K562 (cell line): Measurements from ENCODE around the gene HAX1. TPM values are rescaled to one million over a fixed set of nuclear protein-coding genes. Genes with fewer than 3 reads are reported as not detected.

Experiments
- CBFA2T3 ChIP-seq: fragments of 450-650 bp; IDR thresholded peaks from 2 replicates; pipeline ENCODE4 v1.6.1; 2017
- CBX3 ChIP-seq, 2 experiments: IDR thresholded peaks; 1 replicate in 1 of 2; 2 replicates in 1 of 2; pipeline ENCODE4 v1.6.1; 2012; ENCODE audit warnings: inconsistent platforms in 2 of 2, low read length in 2 of 2, borderline replicate concordance in 1 of 2, control low read depth in 1 of 2
- DDX20 ChIP-seq: fragments of 450-650 bp; IDR thresholded peaks from 2 replicates; pipeline ENCODE4 v1.6.1; 2016; ENCODE audit warnings: missing genetic modification characterization, low read depth, mild to moderate bottlenecking, missing compliant biosample characterization, moderate library complexity
- ILK ChIP-seq: fragments of 450-650 bp; IDR thresholded peaks from 2 replicates; pipeline ENCODE4 v1.6.1; 2016; ENCODE audit warnings: missing genetic modification characterization, low read depth, mild to moderate bottlenecking, missing compliant biosample characterization, moderate library complexity, borderline replicate concordance
- MTA2 ChIP-seq: fragments of 450-650 bp; IDR thresholded peaks from 2 replicates; pipeline ENCODE4 v1.6.1; 2016; ENCODE audit warnings: low read depth
- POLR2A ChIP-seq: fragments of 450-650 bp; conservative IDR thresholded peaks from 2 replicates; pipeline ENCODE4 v1.6.1; 2016
- RBM17 ChIP-seq: fragments of 200-400 bp; formaldehyde crosslinking; IDR thresholded peaks from 2 replicates; pipeline ENCODE4 v1.6.1; 2017; ENCODE audit warnings: low read depth, mild to moderate bottlenecking, low read length, borderline replicate concordance
- RBM39 ChIP-seq: fragments of 200-400 bp; formaldehyde crosslinking; optimal IDR thresholded peaks from 2 replicates; pipeline ENCODE3; 2018; ENCODE audit warnings: low read depth, low read length
- SMAD3 ChIP-seq: fragments of 450-650 bp; formaldehyde crosslinking; conservative IDR thresholded peaks from 2 replicates; pipeline ENCODE4 v1.4.0; 2020; ENCODE audit warnings: mild to moderate bottlenecking
- ZFPM2 ChIP-seq: fragments of 250-450 bp; sonication (Bioruptor Pico); IDR thresholded peaks from 2 replicates; pipeline ENCODE4 v1.5.1; 2022; ENCODE audit warnings: mild to moderate bottlenecking
- ZNF212 ChIP-seq: fragments of 450-650 bp; formaldehyde crosslinking; IDR thresholded peaks from 2 replicates; pipeline ENCODE4 v1.4.0; 2020; ENCODE audit warnings: mild to moderate bottlenecking
- ZNF311 ChIP-seq: fragments of 250-450 bp; sonication (Bioruptor Pico); IDR thresholded peaks from 2 replicates; pipeline ENCODE4 v1.4.0; 2020; ENCODE audit warnings: mild to moderate bottlenecking, moderate library complexity
- ZNF324 ChIP-seq: fragments of 250-450 bp; sonication (Bioruptor Pico); IDR thresholded peaks from 2 replicates; pipeline ENCODE4 v1.4.0; 2020; ENCODE audit warnings: mild to moderate bottlenecking
- ZNF695 ChIP-seq: fragments of 450-650 bp; formaldehyde crosslinking; IDR thresholded peaks from 2 replicates; pipeline ENCODE4 v1.4.0; 2020; ENCODE audit warnings: mild to moderate bottlenecking, moderate library complexity
- ZZZ3 ChIP-seq: fragments of 450-650 bp; IDR thresholded peaks from 2 replicates; pipeline ENCODE4 v1.6.1; 2016; ENCODE audit warnings: antibody characterized with exemption, mild to moderate bottlenecking, moderate library complexity
- polyA plus RNA-seq, 8 experiments: library from polyadenylated mRNA; depleted of rRNA in 4 of 8; stranded (reverse) in 5 of 8; unstranded in 3 of 8; fragments of >200 nt; fragmentation: Nextera tagmentation in 2 of 8; fragmentation: Illumina TruSeq in 1 of 8; extraction: Ambion mirVana in 2 of 8; extraction: Trizol in 1 of 8; gene quantifications; 2 replicates each; pipeline versions ENCODE4 v1.2.1 to v1.2.3, GENCODE V29; 2011 to 2014; ENCODE audit warnings: inconsistent platforms in 1 of 8, missing spikeins in 1 of 8
- total RNA-seq, 7 experiments: library from RNA; depleted of rRNA in 6 of 7; stranded (reverse); fragments of >200 nt in 6 of 7; fragmentation: Illumina TruSeq in 2 of 7; extraction: Trizol in 2 of 7; gene quantifications; 2 replicates each; pipeline versions ENCODE4 v1.2.1 to v1.2.3, GENCODE V29; 2011 to 2021; ENCODE audit warnings: low replicate concordance in 1 of 7
- TF ChIP-seq, protein P1 (sequence below): fragments of 450-650 bp; IDR thresholded peaks from 2 replicates; pipeline ENCODE4 v1.6.1; 2016; ENCODE audit warnings: low read depth
- TF ChIP-seq, protein P2 (sequence below): fragments of 250-450 bp; sonication (Bioruptor Pico); IDR thresholded peaks from 2 replicates; pipeline ENCODE4 v1.8.0; 2021; ENCODE audit warnings: borderline replicate concordance, mild to moderate bottlenecking, moderate library complexity; ENCODE audit not compliant: poor library complexity, severe bottlenecking
- TF ChIP-seq, protein P3 (sequence below): fragments of 250-450 bp; sonication (Bioruptor Pico); IDR thresholded peaks from 2 replicates; pipeline ENCODE4 v1.4.0; 2020; ENCODE audit warnings: mild to moderate bottlenecking, moderate library complexity, borderline replicate concordance

The HAX1 gene
- total and polyA plus RNA-seq, 9 of the 15 experiments (the other 6 are each of a cell fraction or from before 2014, with no cell fraction given), result 143 to 492 (median 234) TPM

DNA sequence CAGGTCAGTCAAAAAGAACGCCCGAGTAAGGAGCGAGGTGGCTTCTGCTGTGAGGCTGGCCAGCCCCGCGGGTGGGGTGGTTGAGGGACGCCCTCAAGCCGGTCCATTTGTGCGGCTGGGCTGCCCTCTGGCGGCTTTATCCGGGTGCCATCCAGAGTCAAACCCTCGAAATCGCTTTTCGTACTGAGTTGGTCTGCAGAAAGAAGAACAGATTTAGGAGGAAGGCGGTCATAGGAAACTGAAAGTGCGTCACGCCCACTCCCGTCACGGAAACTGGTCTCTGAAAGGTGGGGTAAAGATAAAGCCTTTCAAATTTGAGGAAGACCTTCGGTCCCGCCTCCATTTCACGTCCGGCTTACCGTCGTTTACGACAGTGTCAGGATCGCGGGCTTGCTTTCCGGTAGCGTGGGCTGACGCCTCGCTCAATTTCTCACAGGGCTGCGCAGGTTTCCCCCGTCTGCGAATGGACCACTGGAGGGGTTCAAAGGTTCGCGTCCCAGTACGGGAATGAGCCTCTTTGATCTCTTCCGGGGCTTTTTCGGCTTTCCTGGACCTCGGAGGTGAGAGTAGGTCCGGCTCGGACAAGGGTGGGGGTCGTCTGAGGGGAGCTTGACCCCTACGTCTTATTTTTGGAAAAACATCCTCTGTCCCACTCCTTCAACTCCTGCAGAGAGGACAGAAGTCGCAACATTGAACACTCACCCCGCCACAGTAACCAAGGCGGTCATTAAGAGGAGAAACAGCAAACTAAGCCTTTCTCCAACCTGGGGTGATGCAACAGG lies at the start of gene HAX1 (continued):
- TF ChIP-seq, protein P1, sequence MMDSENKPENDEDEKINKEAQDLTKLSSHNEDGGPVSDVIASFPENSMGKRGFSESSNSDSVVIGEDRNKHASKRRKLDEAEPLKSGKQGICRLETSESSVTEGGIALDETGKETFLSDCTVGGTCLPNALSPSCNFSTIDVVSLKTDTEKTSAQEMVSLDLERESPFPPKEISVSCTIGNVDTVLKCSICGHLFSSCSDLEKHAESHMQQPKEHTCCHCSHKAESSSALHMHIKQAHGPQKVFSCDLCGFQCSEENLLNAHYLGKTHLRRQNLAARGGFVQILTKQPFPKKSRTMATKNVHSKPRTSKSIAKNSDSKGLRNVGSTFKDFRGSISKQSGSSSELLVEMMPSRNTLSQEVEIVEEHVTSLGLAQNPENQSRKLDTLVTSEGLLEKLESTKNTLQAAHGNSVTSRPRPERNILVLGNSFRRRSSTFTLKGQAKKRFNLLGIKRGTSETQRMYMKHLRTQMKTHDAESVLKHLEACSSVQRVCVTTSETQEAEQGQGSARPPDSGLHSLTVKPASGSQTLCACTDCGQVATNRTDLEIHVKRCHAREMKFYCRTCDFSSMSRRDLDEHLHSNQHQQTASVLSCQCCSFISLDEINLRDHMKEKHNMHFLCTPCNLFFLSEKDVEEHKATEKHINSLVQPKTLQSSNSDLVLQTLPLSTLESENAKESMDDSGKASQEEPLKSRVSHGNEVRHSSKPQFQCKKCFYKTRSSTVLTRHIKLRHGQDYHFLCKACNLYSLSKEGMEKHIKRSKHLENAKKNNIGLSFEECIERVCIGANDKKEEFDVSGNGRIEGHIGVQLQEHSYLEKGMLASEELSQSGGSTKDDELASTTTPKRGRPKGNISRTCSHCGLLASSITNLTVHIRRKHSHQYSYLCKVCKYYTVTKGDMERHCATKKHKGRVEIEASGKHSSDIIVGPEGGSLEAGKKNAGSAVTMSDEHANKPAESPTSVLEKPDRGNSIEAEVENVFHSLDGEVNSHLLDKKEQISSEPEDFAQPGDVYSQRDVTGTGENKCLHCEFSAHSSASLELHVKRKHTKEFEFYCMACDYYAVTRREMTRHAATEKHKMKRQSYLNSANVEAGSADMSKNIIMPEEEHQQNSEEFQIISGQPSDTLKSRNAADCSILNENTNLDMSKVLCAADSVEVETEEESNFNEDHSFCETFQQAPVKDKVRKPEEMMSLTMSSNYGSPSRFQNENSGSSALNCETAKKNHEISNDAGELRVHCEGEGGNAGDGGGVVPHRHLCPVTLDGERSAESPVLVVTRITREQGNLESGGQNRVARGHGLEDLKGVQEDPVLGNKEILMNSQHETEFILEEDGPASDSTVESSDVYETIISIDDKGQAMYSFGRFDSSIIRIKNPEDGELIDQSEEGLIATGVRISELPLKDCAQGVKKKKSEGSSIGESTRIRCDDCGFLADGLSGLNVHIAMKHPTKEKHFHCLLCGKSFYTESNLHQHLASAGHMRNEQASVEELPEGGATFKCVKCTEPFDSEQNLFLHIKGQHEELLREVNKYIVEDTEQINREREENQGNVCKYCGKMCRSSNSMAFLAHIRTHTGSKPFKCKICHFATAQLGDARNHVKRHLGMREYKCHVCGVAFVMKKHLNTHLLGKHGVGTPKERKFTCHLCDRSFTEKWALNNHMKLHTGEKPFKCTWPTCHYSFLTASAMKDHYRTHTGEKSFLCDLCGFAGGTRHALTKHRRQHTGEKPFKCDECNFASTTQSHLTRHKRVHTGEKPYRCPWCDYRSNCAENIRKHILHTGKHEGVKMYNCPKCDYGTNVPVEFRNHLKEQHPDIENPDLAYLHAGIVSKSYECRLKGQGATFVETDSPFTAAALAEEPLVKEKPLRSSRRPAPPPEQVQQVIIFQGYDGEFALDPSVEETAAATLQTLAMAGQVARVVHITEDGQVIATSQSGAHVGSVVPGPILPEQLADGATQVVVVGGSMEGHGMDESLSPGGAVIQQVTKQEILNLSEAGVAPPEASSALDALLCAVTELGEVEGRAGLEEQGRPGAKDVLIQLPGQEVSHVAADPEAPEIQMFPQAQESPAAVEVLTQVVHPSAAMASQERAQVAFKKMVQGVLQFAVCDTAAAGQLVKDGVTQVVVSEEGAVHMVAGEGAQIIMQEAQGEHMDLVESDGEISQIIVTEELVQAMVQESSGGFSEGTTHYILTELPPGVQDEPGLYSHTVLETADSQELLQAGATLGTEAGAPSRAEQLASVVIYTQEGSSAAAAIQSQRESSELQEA, result peak; percentile 90
- no peak for TF ChIP-seq CBX3 (IDR thresholded peaks at IDR 0.05; ENCODE audit: borderline replicate concordance in 1 of 2, low read length in 2 of 2)
- no peak for TF ChIP-seq ILK (tag)
- TF ChIP-seq, protein P2, sequence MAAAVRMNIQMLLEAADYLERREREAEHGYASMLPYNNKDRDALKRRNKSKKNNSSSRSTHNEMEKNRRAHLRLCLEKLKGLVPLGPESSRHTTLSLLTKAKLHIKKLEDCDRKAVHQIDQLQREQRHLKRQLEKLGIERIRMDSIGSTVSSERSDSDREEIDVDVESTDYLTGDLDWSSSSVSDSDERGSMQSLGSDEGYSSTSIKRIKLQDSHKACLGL (CRISPR knock-in tag), result no peak
- TF ChIP-seq, protein P3, sequence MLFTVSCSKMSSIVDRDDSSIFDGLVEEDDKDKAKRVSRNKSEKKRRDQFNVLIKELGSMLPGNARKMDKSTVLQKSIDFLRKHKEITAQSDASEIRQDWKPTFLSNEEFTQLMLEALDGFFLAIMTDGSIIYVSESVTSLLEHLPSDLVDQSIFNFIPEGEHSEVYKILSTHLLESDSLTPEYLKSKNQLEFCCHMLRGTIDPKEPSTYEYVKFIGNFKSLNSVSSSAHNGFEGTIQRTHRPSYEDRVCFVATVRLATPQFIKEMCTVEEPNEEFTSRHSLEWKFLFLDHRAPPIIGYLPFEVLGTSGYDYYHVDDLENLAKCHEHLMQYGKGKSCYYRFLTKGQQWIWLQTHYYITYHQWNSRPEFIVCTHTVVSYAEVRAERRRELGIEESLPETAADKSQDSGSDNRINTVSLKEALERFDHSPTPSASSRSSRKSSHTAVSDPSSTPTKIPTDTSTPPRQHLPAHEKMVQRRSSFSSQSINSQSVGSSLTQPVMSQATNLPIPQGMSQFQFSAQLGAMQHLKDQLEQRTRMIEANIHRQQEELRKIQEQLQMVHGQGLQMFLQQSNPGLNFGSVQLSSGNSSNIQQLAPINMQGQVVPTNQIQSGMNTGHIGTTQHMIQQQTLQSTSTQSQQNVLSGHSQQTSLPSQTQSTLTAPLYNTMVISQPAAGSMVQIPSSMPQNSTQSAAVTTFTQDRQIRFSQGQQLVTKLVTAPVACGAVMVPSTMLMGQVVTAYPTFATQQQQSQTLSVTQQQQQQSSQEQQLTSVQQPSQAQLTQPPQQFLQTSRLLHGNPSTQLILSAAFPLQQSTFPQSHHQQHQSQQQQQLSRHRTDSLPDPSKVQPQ (CRISPR knock-in tag), result no peak
- TF ChIP-seq ZZZ3, result no peak
- peak; percentile 71 for TF ChIP-seq RBM39
- no peak for TF ChIP-seq RBM17
- no peak for TF ChIP-seq ZNF695 (CRISPR knock-in tag)
- no peak for TF ChIP-seq MTA2
- TF ChIP-seq SMAD3, result peak; percentile 82; the same call in 1 of the 2 replicates
- 0 out of 2 replicates have a peak, but pooled peaks have one; percentile 17 for TF ChIP-seq CBFA2T3
- no peak for TF ChIP-seq ZFPM2 (CRISPR knock-in tag)
- no peak for TF ChIP-seq DDX20 (tag)
- TF ChIP-seq ZNF212 (CRISPR knock-in tag), result no peak
- TF ChIP-seq ZNF324 (CRISPR knock-in tag), result peak; percentile 45; the same call in 1 of the 2 replicates
- no peak for TF ChIP-seq ZNF311 (CRISPR knock-in tag)
- peak; percentile 89 for TF ChIP-seq POLR2A
